OCI-LY1 (cell line): Measurements from ENCODE around the gene TSR3.

Experiments
- CTCF ChIP-seq: fragments of 200-600 bp; sonication (generic), shearing (Covaris generic); IDR thresholded peaks from 2 replicates; pipeline ENCODE4 v1.5.1; 2017; ENCODE audit warnings: mild to moderate bottlenecking, antibody characterized with exemption, low read length, moderate library complexity, mixed read lengths
- EZH2 ChIP-seq: fragments of 200-600 bp; sonication (generic), shearing (Covaris generic); IDR thresholded peaks from 2 replicates; pipeline ENCODE4 v1.8.0; 2017; ENCODE audit warnings: borderline replicate concordance, mixed run types, mild to moderate bottlenecking, antibody characterized with exemption, low read length, moderate library complexity, mixed read lengths

- TF ChIP-seq EZH2 (no peak), CTCF (no peak)
Measured at GRCh38 chr16:1305823-1306222, 45.9 kb downstream of the TSR3 start.
